Smooth muscle cell (in vitro differentiated cells): Measurements from ENCODE around the gene COL12A1. TPM values are rescaled to one million over a fixed set of nuclear protein-coding genes. Genes with fewer than 3 reads are reported as not detected.

Experiments
- DNase-seq: peaks from one replicate; lab custom pipeline; 2025; ENCODE audit not compliant: unreplicated experiment; lab: John Stamatoyannopoulos, UW
- H2AFZ ChIP-seq: fragments of 200-600 bp; sonication (generic); 2 replicates; pipeline ENCODE4 v1.6.0; 2016; ENCODE audit warnings: antibody characterized with exemption, low read depth, mild to moderate bottlenecking
- H3F3A ChIP-seq: fragments of 200-600 bp; sonication (generic); 2 replicates; pipeline ENCODE4 v1.6.0; 2017; ENCODE audit warnings: antibody characterized with exemption, low read depth
- H3K27ac ChIP-seq: fragments of 200-600 bp; sonication (generic); 2 replicates; pipeline ENCODE4 v1.5.1; 2016; ENCODE audit warnings: low read depth, mild to moderate bottlenecking
- H3K27me3 ChIP-seq: fragments of 200-600 bp; sonication (generic); 2 replicates; pipeline ENCODE4 v1.6.1; 2016; ENCODE audit warnings: low read depth, mild to moderate bottlenecking
- H3K36me3 ChIP-seq: fragments of 200-600 bp; sonication (generic); 2 replicates; pipeline ENCODE4 v1.5.1; 2016; ENCODE audit warnings: low read depth
- H3K4me1 ChIP-seq: fragments of 200-600 bp; sonication (generic); 2 replicates; pipeline ENCODE4 v1.5.1; 2016; ENCODE audit warnings: low read depth
- H3K4me2 ChIP-seq: fragments of 200-600 bp; sonication (generic); 2 replicates; pipeline ENCODE4 v1.6.0; 2016; ENCODE audit warnings: mild to moderate bottlenecking
- H3K4me3 ChIP-seq: fragments of 200-600 bp; sonication (generic); 2 replicates; pipeline ENCODE4 v1.5.1; 2016; ENCODE audit warnings: mild to moderate bottlenecking
- H3K79me2 ChIP-seq: fragments of 200-600 bp; sonication (generic); 2 replicates; pipeline ENCODE4 v1.6.0; 2016; ENCODE audit warnings: low read depth, mild to moderate bottlenecking
- H3K9ac ChIP-seq: fragments of 200-600 bp; sonication (generic); 2 replicates; pipeline ENCODE4 v1.6.0; 2016; ENCODE audit warnings: low read depth
- H3K9me3 ChIP-seq: fragments of 200-600 bp; sonication (generic); replicated peaks from 2 replicates; pipeline ENCODE4 v1.5.1; 2016; ENCODE audit warnings: low read depth
- H4K20me1 ChIP-seq: fragments of 200-600 bp; sonication (generic); 2 replicates; pipeline ENCODE4 v1.6.0; 2016; ENCODE audit warnings: low read depth
- WGBS: methylation state at CpG from one replicate; pipeline ENCODE4 v1.1.7; 2016; ENCODE audit warnings: low lambda C conversion rate; 5-methylcytosine and 5-hydroxymethylcytosine counted together
- polyA plus RNA-seq: library from polyadenylated mRNA; unstranded; fragments of >200 nt; fragmentation: Nextera tagmentation; extraction: Ambion mirVana; gene quantifications from 2 replicates; pipeline ENCODE4 v1.2.1, GENCODE V29; 2016
- total RNA-seq: library from RNA; depleted of rRNA; stranded (reverse); fragments of >200 nt; gene quantifications from 2 replicates; pipeline ENCODE4 v1.2.3, GENCODE V29; 2014
- TF ChIP-seq, protein P1 (sequence below): fragments of 200-600 bp; sonication (generic); IDR thresholded peaks from 2 replicates; pipeline ENCODE4 v1.5.1; 2017; ENCODE audit warnings: borderline replicate concordance, mild to moderate bottlenecking, antibody characterized with exemption; ENCODE audit not compliant: insufficient read depth, poor library complexity, severe bottlenecking

COL12A1 gene
- total and polyA plus RNA-seq, 2 experiments from 2014 or later: 44.2 to 154 TPM

GRCh38 chr6:75204217-75204958 is 1.5 kb downstream of the COL12A1 start:
- H3F3A ChIP-seq: no peaks in the 10 kb centered on the region
- H3K79me2 ChIP-seq: peaks cover 6% of the 10 kb centered on the region
- H3K4me3 ChIP-seq: peak overlapping the region; percentile 66
- no peaks in the 10 kb centered on the region for H3K9me3 ChIP-seq
- no peak for DNase-seq
- 2% methylated on average over 35 of the region's 35 CpGs for WGBS
- H3K4me1 ChIP-seq: peaks cover 24% of the 10 kb centered on the region
- peaks cover 43% of the 10 kb centered on the region for H4K20me1 ChIP-seq
- peak overlapping the region; percentile 82 for H3K4me2 ChIP-seq
- H3K27ac ChIP-seq: peak overlapping the region; percentile 64
- peak overlapping the region; percentile 71 for H3K9ac ChIP-seq
- no peaks in the 10 kb centered on the region for H3K36me3 ChIP-seq
- H3K27me3 ChIP-seq: peaks cover 57% of the 10 kb centered on the region
- TF ChIP-seq, protein P1, sequence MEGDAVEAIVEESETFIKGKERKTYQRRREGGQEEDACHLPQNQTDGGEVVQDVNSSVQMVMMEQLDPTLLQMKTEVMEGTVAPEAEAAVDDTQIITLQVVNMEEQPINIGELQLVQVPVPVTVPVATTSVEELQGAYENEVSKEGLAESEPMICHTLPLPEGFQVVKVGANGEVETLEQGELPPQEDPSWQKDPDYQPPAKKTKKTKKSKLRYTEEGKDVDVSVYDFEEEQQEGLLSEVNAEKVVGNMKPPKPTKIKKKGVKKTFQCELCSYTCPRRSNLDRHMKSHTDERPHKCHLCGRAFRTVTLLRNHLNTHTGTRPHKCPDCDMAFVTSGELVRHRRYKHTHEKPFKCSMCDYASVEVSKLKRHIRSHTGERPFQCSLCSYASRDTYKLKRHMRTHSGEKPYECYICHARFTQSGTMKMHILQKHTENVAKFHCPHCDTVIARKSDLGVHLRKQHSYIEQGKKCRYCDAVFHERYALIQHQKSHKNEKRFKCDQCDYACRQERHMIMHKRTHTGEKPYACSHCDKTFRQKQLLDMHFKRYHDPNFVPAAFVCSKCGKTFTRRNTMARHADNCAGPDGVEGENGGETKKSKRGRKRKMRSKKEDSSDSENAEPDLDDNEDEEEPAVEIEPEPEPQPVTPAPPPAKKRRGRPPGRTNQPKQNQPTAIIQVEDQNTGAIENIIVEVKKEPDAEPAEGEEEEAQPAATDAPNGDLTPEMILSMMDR: peak; percentile 86
- H2AFZ ChIP-seq: peak overlapping the region; percentile 12

DNA sequence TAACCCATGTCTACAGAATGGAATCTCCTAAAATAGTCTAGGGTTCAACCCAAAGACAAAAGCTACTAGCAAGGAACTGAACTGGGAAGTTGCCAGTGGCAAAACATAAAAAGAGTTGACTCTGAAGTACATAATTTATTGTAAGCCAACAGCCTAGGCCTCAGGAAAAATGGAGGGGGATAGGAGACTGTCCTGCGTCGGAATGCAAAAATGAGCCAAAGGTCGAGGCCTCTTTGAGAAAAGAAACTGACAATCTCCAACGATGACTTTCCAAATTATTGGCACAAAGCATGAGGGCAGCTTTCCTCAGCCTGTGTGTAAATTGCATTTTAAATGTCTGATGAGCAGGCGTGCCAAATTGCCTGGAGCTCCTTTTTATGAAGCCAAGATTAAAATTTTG is 2.1 kb downstream of the COL12A1 start:
- Histone ChIP-seq H3K4me3 (peak overlapping the region; percentile 66), H3K79me2 (peaks cover 6% of the 10 kb centered on the region), H3K36me3 (no peaks in the 10 kb centered on the region), H3K9me3 (no peaks in the 10 kb centered on the region), H3K27me3 (peaks cover 57% of the 10 kb centered on the region), H3K9ac (peak overlapping the region; percentile 42), H2AFZ (no peak overlapping the region), H4K20me1 (peaks cover 49% of the 10 kb centered on the region), H3K4me2 (peak overlapping the region; percentile 82), H3K4me1 (peaks cover 23% of the 10 kb centered on the region), H3K27ac (no peak overlapping the region), H3F3A (no peaks in the 10 kb centered on the region)
- WGBS: 68% methylated on average over 5 of the region's 5 CpGs
- no peak for DNase-seq
- TF ChIP-seq, protein P1: no peak

GRCh38 chr6:75202676-75203131 is 3.1 kb downstream of the COL12A1 start:
- peaks cover 52% of the 10 kb centered on the region for H4K20me1 ChIP-seq
- H3K9me3 ChIP-seq: no peaks in the 10 kb centered on the region
- TF ChIP-seq, protein P1: no peak
- H3K27ac ChIP-seq: no peak overlapping the region
- H2AFZ ChIP-seq: peak overlapping the region; percentile 38
- WGBS: 39% methylated on average over 12 of the region's 12 CpGs
- peak overlapping the region; percentile 66 for H3K4me3 ChIP-seq
- H3F3A ChIP-seq: no peaks in the 10 kb centered on the region
- H3K79me2 ChIP-seq: peaks cover 6% of the 10 kb centered on the region
- no peak for DNase-seq
- no peak overlapping the region for H3K9ac ChIP-seq
- H3K4me1 ChIP-seq: peaks cover 18% of the 10 kb centered on the region
- peaks cover 55% of the 10 kb centered on the region for H3K27me3 ChIP-seq
- H3K4me2 ChIP-seq: peak overlapping the region; percentile 82
- no peaks in the 10 kb centered on the region for H3K36me3 ChIP-seq
